NCI-H1092 treated with DMSO at 0.1 percent for 48 hours (cell line): ENCODE results near the gene ULK1.

Experiments
- DNase-seq: peaks from one replicate; lab custom pipeline; 2025; lab: John Stamatoyannopoulos, UW

ULK1 gene

GRCh38 chr12:131894313-131894860, at the start of gene ULK1:
ULK1 (plus strand) TSS chr12:131894622; CDS start chr12:131895002, 380 bp downstream.
- DNase-seq: peak; percentile 92

GRCh38 chr12:131844656-131845055, 49.8 kb upstream of the ULK1 start:
- DNase-seq: no peak

- DNase-seq: no peak
Observed at GRCh38 chr12:131845121-131845520, 49.3 kb upstream of the ULK1 start.

- DNase-seq: no peak
Observed at GRCh38 chr12:131847456-131847855, 47.0 kb upstream of the ULK1 start.

- no peak for DNase-seq
Observed at GRCh38 chr12:131848753-131849152, 45.7 kb upstream of the ULK1 start.

- DNase-seq: no peak
Observed at GRCh38 chr12:131849700-131850553, 44.5 kb upstream of the ULK1 start.

- peak; percentile 10 for DNase-seq
Observed at GRCh38 chr12:131850856-131851559, 43.4 kb upstream of the ULK1 start.

- DNase-seq: no peak
Observed at GRCh38 chr12:131851741-131852550, 42.5 kb upstream of the ULK1 start.

- DNase-seq: no peak
Observed at GRCh38 chr12:131852551-131853299, 41.7 kb upstream of the ULK1 start.

GRCh38 chr12:131853832-131854797, 40.3 kb upstream of the ULK1 start:
- DNase-seq: no peak

GRCh38 chr12:131854861-131855476, 39.5 kb upstream of the ULK1 start:
- DNase-seq: no peak

GRCh38 chr12:131855521-131856142, 38.8 kb upstream of the ULK1 start:
- DNase-seq: no peak

- no peak for DNase-seq
Observed at GRCh38 chr12:131856366-131857097, 37.9 kb upstream of the ULK1 start.

GRCh38 chr12:131857908-131858850, 36.2 kb upstream of the ULK1 start:
- DNase-seq: no peak

- no peak for DNase-seq
Observed at GRCh38 chr12:131860472-131861260, 33.8 kb upstream of the ULK1 start.

GRCh38 chr12:131861261-131862083, 33.0 kb upstream of the ULK1 start:
- no peak for DNase-seq
